ENCODE measurements around the gene FATE1. TPM values are rescaled to one million over a fixed set of nuclear protein-coding genes. Genes with fewer than 3 reads are reported as not detected.

Gene FATE1
- total and polyA plus RNA-seq, 2 of the 8 experiments (the other 6 are each of a cell fraction or from before 2014, with no cell fraction given): 0.12 TPM; not detected in 1

DNA sequence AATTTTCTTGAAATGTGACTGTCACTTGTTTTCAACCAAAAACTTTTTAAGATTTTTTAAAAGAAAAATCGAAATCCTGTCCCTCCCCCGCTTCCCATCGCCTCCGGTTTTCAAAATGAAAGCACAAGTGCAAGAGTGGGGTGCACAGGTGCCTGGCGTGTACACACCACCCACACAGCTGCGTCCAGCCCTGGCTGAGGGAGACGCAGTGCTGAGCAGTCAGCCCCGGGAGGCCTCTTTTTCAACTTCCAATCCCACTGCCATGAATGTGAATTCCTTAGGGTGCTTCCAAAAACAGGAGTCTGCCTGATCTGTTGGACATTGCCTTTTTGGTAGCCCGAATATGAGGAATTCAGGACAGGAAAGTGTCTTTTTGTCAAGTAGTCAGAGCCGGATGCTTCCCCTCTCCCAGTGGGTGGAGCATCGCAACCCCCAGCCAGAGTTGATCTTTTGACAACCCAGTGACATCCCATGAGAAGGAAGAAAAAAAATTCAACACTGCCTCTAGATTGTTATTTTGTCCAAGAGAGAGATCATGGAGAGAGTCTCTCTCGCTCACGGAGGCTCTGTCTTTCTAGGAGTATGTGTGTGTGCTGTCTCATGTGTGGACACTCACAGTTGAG lies 11.7 kb upstream of the FATE1 start:
- FAIRE-seq (no peak), DNase-seq (ENCODE audit: low read depth in 1 of 2, low spot score in 2 of 2) (no peak)
- no peak overlapping the region for H3K9ac ChIP-seq (replicated peaks in 1 of 4; ENCODE audit: extremely low read depth in 1 of 4, low read depth in 3 of 4, low read length in 3 of 4)
- H4K8ac ChIP-seq (ENCODE audit: extremely low read depth, insufficient read depth, low read length): no peak overlapping the region
- 75% methylated on average over 6 of the region's 13 CpGs; no CpG with 5 or more reads in 1 of the 2 experiments for WGBS, 2 experiments (ENCODE audit: extremely low coverage in 1 of 2, insufficient coverage in 1 of 2, insufficient read length in 1 of 2, insufficient replicate concordance in 2 of 2, low coverage in 1 of 2, low lambda C conversion rate in 2 of 2, missing lambda C conversion rate in 1 of 2)
- no peak overlapping the region for H3K23ac ChIP-seq (ENCODE audit: insufficient read length)
- no peaks in the 10 kb centered on the region for H3K27me3 ChIP-seq (replicated peaks in 1 of 4; ENCODE audit: control insufficient read depth in 3 of 4, extremely low read depth in 1 of 4, insufficient read depth in 3 of 4, low read length in 3 of 4)
- H3K4me2 ChIP-seq (ENCODE audit: insufficient read depth in 1 of 2, low read depth in 2 of 2, low read length in 2 of 2): no peak overlapping the region
- no peak overlapping the region for H3K56ac ChIP-seq (replicated peaks; ENCODE audit: insufficient read length, low read depth, low read length)
- no peak overlapping the region for H2AFZ ChIP-seq (ENCODE audit: low read length)
- H3K27ac ChIP-seq (ENCODE audit: low read depth, low read length): no peak overlapping the region
- no peaks in the 10 kb centered on the region for H3K79me2 ChIP-seq (ENCODE audit: control insufficient read depth in 1 of 2, insufficient read depth in 2 of 2, low read length in 2 of 2)
- no peaks in the 10 kb centered on the region for H3K36me3 ChIP-seq (ENCODE audit: control insufficient read depth in 2 of 4, insufficient read depth in 4 of 4, low read length in 3 of 4)
- H3K4me3 ChIP-seq (ENCODE audit: extremely low read depth in 1 of 4, insufficient read depth in 2 of 4, low read depth in 3 of 4, low read length in 4 of 4): no peak overlapping the region
- no peak overlapping the region for H3K18ac ChIP-seq (ENCODE audit: extremely low read depth, low read length)
- no peaks in the 10 kb centered on the region for H4K20me1 ChIP-seq (replicated peaks in 1 of 2; ENCODE audit: control insufficient read depth in 1 of 2, insufficient read depth in 2 of 2, low read length in 2 of 2)
- ChIA-PET CTCF (ENCODE audit: partially characterized antibody) (interaction anchor here (1.8 to 1.9 kb wide), 2 partner anchors 10 to 18 kb away, joined by 7 to 8 read pairs; no protein-coding TSS in a partner anchor), POLR2A (ENCODE audit: partially characterized antibody) (no interaction called here)
- TF ChIP-seq ATF3 (IDR thresholded peaks at IDR 0.05; ENCODE audit: insufficient read depth, low read depth, low read length): no peak
- no peak for TF ChIP-seq KDM1A (IDR thresholded peaks at IDR 0.05; ENCODE audit: borderline replicate concordance, low read length)
- no peak for TF ChIP-seq BACH1 (IDR thresholded peaks at IDR 0.05; ENCODE audit: low read length)
- no peak for TF ChIP-seq RAD21 (IDR thresholded peaks at IDR 0.05 in 1 of 2, conservative IDR thresholded peaks at IDR 0.05 in 1 of 2; ENCODE audit: low read depth in 2 of 2, low read length in 2 of 2)
- no peak for TF ChIP-seq KDM4A (IDR thresholded peaks at IDR 0.05; ENCODE audit: low read depth, low read length, severe bottlenecking)
- TF ChIP-seq, protein P1, sequence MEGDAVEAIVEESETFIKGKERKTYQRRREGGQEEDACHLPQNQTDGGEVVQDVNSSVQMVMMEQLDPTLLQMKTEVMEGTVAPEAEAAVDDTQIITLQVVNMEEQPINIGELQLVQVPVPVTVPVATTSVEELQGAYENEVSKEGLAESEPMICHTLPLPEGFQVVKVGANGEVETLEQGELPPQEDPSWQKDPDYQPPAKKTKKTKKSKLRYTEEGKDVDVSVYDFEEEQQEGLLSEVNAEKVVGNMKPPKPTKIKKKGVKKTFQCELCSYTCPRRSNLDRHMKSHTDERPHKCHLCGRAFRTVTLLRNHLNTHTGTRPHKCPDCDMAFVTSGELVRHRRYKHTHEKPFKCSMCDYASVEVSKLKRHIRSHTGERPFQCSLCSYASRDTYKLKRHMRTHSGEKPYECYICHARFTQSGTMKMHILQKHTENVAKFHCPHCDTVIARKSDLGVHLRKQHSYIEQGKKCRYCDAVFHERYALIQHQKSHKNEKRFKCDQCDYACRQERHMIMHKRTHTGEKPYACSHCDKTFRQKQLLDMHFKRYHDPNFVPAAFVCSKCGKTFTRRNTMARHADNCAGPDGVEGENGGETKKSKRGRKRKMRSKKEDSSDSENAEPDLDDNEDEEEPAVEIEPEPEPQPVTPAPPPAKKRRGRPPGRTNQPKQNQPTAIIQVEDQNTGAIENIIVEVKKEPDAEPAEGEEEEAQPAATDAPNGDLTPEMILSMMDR (IDR thresholded peaks at IDR 0.05; ENCODE audit: control extremely low read depth in 1 of 3, insufficient read depth in 1 of 3, low read depth in 1 of 3, low read length in 3 of 3): no peak
- TF ChIP-seq BRCA1 (IDR thresholded peaks at IDR 0.05; ENCODE audit: low read depth, low read length): no peak
- TF ChIP-seq CHD2 (IDR thresholded peaks at IDR 0.05; ENCODE audit: low read length): no peak
- TF ChIP-seq BCL11A (IDR thresholded peaks at IDR 0.05; ENCODE audit: low read depth in 2 of 2, low read length in 2 of 2): no peak
- no peaks in the 10 kb centered on the region for H3K23me2 ChIP-seq (ENCODE audit: low read depth, low read length)
- H3K14ac ChIP-seq (ENCODE audit: insufficient read length): no peak overlapping the region
- no peak overlapping the region for H2AK5ac ChIP-seq (ENCODE audit: low read depth, low read length)
- H4K5ac ChIP-seq (ENCODE audit: insufficient read length, low read depth, low read length): no peak overlapping the region
- H4K91ac ChIP-seq (replicated peaks; ENCODE audit: insufficient read length, low read length): no peak overlapping the region
- H2BK120ac ChIP-seq (replicated peaks; ENCODE audit: low read depth, low read length): no peak overlapping the region
- H2BK5ac ChIP-seq (ENCODE audit: low read depth, low read length): no peak overlapping the region
- no peak overlapping the region for H2BK15ac ChIP-seq (ENCODE audit: low read length)
- no peaks in the 10 kb centered on the region for H3K4me1 ChIP-seq (replicated peaks in 1 of 4; ENCODE audit: control insufficient read depth in 3 of 4, insufficient read depth in 4 of 4, low read length in 3 of 4)
- no peaks in the 10 kb centered on the region for H3K9me3 ChIP-seq (ENCODE audit: insufficient read depth in 2 of 2, low read depth in 1 of 2, low read length in 1 of 2)
- H2BK12ac ChIP-seq (ENCODE audit: low read depth, low read length): no peak overlapping the region
- no peak overlapping the region for H2BK20ac ChIP-seq (ENCODE audit: low read length)
- H3K79me1 ChIP-seq (ENCODE audit: low read depth, low read length): no peaks in the 10 kb centered on the region
- H3K4ac ChIP-seq (replicated peaks; ENCODE audit: insufficient read length, low read depth, low read length): no peak overlapping the region

Measured in H1 (cell line).